Upper lobe of left lung (tissue), 6 donors: ENCODE measurements around the gene SLC38A9. TPM values are rescaled to one million over a fixed set of nuclear protein-coding genes. Genes with fewer than 3 reads are reported as not detected.

Source experiments
- ATAC-seq, 2 donors: fragments of 200-7000 bp; cut with Tn5 transposase; one replicate each; pipeline ENCODE4 v1.9.1; 2022; ENCODE audit warnings: mild to moderate bottlenecking in 2 of 2, moderate library complexity in 2 of 2; ENCODE audit not compliant: low FRiP score in 2 of 2
- DNase-seq, 2 donors: peaks; one replicate each; pipeline ENCODE4 v3.0.0-alpha.2; 2019 to 2020
- H3K27ac ChIP-seq, 4 donors: fragments of 200-600 bp; sonication (generic); one replicate each; pipeline ENCODE4 v1.5.1; 2016 to 2019
- H3K27me3 ChIP-seq, 4 donors: fragments of 200-600 bp; sonication (generic); one replicate each; pipeline ENCODE4 v1.5.1; 2017 to 2019
- H3K36me3 ChIP-seq, 4 donors: fragments of 200-600 bp; sonication (generic); one replicate each; pipeline ENCODE4 v1.5.1; 2016 to 2019
- H3K4me1 ChIP-seq, 4 donors: fragments of 200-600 bp; sonication (generic); one replicate each; pipeline ENCODE4 v1.5.1; 2018 to 2019
- H3K4me3 ChIP-seq, 4 donors: fragments of 200-600 bp; sonication (generic); one replicate each; pipeline ENCODE4 v1.5.1; 2017 to 2019; ENCODE audit warnings: mild to moderate bottlenecking in 2 of 4, moderate library complexity in 1 of 4
- H3K9me3 ChIP-seq, 4 donors: fragments of 200-600 bp; sonication (generic); one replicate each; pipeline ENCODE4 v1.5.1; 2018 to 2019
- CTCF ChIP-seq, 6 experiments: fragments of 450-650 bp in 4 of 6; fragments of 200-600 bp in 2 of 6; sonication (generic) in 2 of 6; IDR thresholded peaks; one replicate each; pipeline ENCODE4 v1.5.1; 2016 to 2019; ENCODE audit warnings: antibody characterized with exemption in 6 of 6
- EP300 ChIP-seq, 4 donors: sonication (generic); formaldehyde crosslinking; IDR thresholded peaks; one replicate each; pipeline ENCODE4 v1.5.1; 2017; ENCODE audit warnings: antibody characterized with exemption in 4 of 4, control low read depth in 2 of 4
- POLR2A ChIP-seq, 4 donors: fragments of 450-650 bp; IDR thresholded peaks; one replicate each; pipeline ENCODE4 v1.5.1; 2016 to 2017; ENCODE audit warnings: antibody characterized with exemption in 4 of 4, mild to moderate bottlenecking in 2 of 4
- POLR2AphosphoS5 ChIP-seq, 2 donors: sonication (generic); formaldehyde crosslinking; IDR thresholded peaks; one replicate each; pipeline ENCODE4 v1.5.1; 2017; ENCODE audit warnings: antibody characterized with exemption in 2 of 2
- WGBS, 2 donors: methylation state at CpG; one replicate each; pipeline ENCODE4 v1.1.5; 2017 to 2018; 5-methylcytosine and 5-hydroxymethylcytosine counted together
- total RNA-seq, 6 donors: library from RNA; depleted of rRNA in 4 of 6; stranded (reverse); fragments of >200 nt in 4 of 6; gene quantifications; one replicate each; pipeline versions ENCODE4 v1.1.0 to v1.2.1, GENCODE V29; 2016 to 2021
- donor health status: DM: no; HTN: no; CAD: no; lungs with moderate emphysema.
- donor health status: DM: no; HTN: yes; CAD: no; lungs with severe emphysema.

Gene SLC38A9
- total RNA-seq, 6 donors from 2014 or later = 14.4 to 41.9 (median 19.9) TPM

DNA sequence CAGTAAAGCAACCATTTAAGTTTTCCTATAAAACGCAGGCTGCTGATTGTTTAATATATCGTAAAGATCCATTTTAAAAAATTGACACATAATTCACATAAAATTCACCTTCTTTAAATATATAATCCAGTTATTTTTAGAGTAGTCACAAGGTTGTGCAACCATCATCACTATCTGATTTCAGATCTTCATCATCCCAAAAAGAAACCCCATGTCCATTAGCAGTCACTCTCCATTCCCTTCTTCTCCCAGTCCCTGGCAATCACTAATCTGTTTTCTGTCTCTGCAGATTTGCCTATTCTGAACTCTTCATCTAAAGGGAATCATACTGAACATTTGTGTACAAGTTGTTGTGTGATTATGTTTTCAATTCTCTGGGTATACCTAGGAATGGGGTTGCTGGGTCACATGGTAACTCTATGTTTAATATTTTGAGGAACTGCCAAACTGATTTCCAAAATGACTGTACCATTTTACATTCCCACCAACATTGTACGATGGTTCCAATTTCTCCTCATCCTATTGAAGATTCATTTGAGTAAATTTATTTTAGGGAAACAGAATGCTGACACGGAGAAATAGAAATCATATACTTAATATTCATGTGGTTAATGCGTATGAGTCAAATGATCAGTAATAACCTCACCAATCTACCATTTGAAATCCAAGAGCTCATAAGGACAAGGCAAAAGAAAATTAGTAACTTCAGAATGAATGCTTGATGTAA is 119.6 kb downstream of the SLC38A9 start:
- peaks cover 0 to 8% (median 5%) of the 10 kb centered on the region in 4 donors for H3K4me1 ChIP-seq
- H3K9me3 ChIP-seq = no peaks in the 10 kb centered on the region
- 92 to 94% methylated on average over 5 of the region's 5 CpGs for WGBS, 2 donors
- H3K27ac ChIP-seq = no peak overlapping the region
- no peaks in the 10 kb centered on the region for H3K36me3 ChIP-seq
- DNase-seq (no peak), ATAC-seq (no peak)
- no peaks in the 10 kb centered on the region for H3K27me3 ChIP-seq
- no peak overlapping the region for H3K4me3 ChIP-seq
- TF ChIP-seq POLR2A (IDR thresholded peaks at IDR 0.05) (no peak), POLR2AphosphoS5 (IDR thresholded peaks at IDR 0.05) (no peak), CTCF (IDR thresholded peaks at IDR 0.05) (no peak), EP300 (IDR thresholded peaks at IDR 0.05) (no peak)

- H3K4me3 ChIP-seq = no peak overlapping the region
- 83 to 86% methylated on average over 4 of the region's 4 CpGs for WGBS, 2 donors
- TF ChIP-seq POLR2AphosphoS5 (IDR thresholded peaks at IDR 0.05) (no peak), EP300 (IDR thresholded peaks at IDR 0.05) (no peak), POLR2A (IDR thresholded peaks at IDR 0.05) (no peak), CTCF (IDR thresholded peaks at IDR 0.05) (no peak)
These were observed 120.4 kb downstream of the SLC38A9 start for GRCh38 chr5:55591686-55592085.

GRCh38 chr5:55585206-55585610 is 126.9 kb downstream of the SLC38A9 start:
- no peaks in the 10 kb centered on the region for H3K36me3 ChIP-seq
- H3K27ac ChIP-seq = peak overlapping the region in 1 of 4 donors; percentile 35
- no peak for ATAC-seq
- H3K27me3 ChIP-seq = no peaks in the 10 kb centered on the region
- no peak for TF ChIP-seq CTCF (IDR thresholded peaks at IDR 0.05)
- no peak for TF ChIP-seq EP300 (IDR thresholded peaks at IDR 0.05)
- TF ChIP-seq POLR2A (IDR thresholded peaks at IDR 0.05) = no peak
- no peak for TF ChIP-seq POLR2AphosphoS5 (IDR thresholded peaks at IDR 0.05)
- DNase-seq = no peak
- H3K4me3 ChIP-seq = no peak overlapping the region
- WGBS, 2 donors = 57 to 67% methylated on average over 1 of the region's 1 CpG
- H3K4me1 ChIP-seq = no peaks in the 10 kb centered on the region
- H3K9me3 ChIP-seq = no peaks in the 10 kb centered on the region

More at GRCh38 chr5:55591686-55592085, 120.4 kb downstream of the SLC38A9 start:
- H3K27ac ChIP-seq = no peak overlapping the region
- H3K36me3 ChIP-seq = no peaks in the 10 kb centered on the region
- DNase-seq = no peak
- ATAC-seq = no peak
- no peaks in the 10 kb centered on the region for H3K9me3 ChIP-seq
- H3K27me3 ChIP-seq = no peaks in the 10 kb centered on the region
- H3K4me1 ChIP-seq = no peaks in the 10 kb centered on the region

- no peak for TF ChIP-seq EP300 (IDR thresholded peaks at IDR 0.05)
- no peak for TF ChIP-seq POLR2AphosphoS5 (IDR thresholded peaks at IDR 0.05)
- TF ChIP-seq CTCF (IDR thresholded peaks at IDR 0.05) = no peak
- TF ChIP-seq POLR2A (IDR thresholded peaks at IDR 0.05) = no peak
- DNase-seq = no peak
- peak overlapping the region in 1 of 4 donors; percentile 35 for H3K27ac ChIP-seq
These were observed 127.5 kb downstream of the SLC38A9 start for GRCh38 chr5:55584398-55585205.

More at GRCh38 chr5:55584398-55585205, 127.5 kb downstream of the SLC38A9 start:
- no peak for ATAC-seq
- no peak overlapping the region for H3K4me3 ChIP-seq
- 77 to 84% methylated on average over 3 of the region's 3 CpGs for WGBS, 2 donors
- H3K27me3 ChIP-seq = no peaks in the 10 kb centered on the region
- no peaks in the 10 kb centered on the region for H3K36me3 ChIP-seq
- no peaks in the 10 kb centered on the region for H3K4me1 ChIP-seq
- H3K9me3 ChIP-seq = no peaks in the 10 kb centered on the region
